ENCODE data around the gene SESN1. TPM values are rescaled to one million over a fixed set of nuclear protein-coding genes. Genes with fewer than 3 reads are reported as not detected.
A peak's percentile ranks its signal among the peaks of the same experiment; 100 is the strongest.

SESN1 gene
- total and polyA plus RNA-seq, 5 donors from 2014 or later = 15.8 to 59.6 (median 50.0) TPM

DNA sequence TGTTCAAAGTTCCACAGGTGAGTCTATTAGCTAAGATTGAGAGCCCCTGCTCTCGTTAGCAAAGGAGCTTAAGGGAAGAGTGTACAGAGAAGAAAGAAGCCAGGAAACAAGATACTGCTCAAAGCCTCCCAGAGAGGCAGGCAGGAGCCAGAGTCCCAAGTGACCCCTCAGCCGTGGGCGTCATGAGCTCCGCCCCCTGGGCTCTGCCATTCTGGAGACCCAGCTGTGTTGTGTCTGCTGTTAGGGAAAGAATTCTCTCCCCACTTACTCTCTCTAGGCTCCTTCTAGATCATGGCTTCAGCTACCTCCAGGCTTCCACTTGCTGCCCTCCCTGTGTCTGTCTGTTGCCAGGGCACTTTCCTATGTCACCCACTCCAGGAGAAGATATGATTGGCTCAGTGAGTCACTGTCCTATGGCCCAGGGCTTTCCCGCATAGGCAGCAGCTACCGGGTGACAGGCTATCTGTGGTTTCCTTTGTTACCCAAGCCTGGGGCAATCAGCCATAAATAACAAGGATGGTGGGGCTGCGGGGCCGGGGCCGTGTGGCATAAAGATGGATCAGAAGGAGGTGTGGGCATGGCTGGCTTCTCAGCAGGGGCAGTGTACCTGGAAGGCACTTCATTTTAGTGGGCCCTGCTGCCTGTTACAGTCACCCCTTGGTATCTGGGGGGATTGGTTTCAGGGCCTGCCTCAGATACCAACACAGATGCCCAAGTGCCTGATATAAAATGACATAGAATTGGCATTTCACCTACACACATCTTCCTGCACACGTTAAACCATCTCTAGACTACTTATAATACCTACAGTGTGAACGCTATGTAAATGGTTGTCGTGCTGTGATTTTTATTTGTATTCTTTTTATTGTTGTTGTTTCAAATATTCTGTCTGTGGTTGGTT is 127.5 kb downstream of the SESN1 start:
- Histone ChIP-seq H3K9me3 (ENCODE audit: control insufficient read depth in 2 of 2, low read length in 2 of 2) (no peaks in the 10 kb centered on the region), H3K27ac (ENCODE audit: insufficient read depth, low read length, poor library complexity, severe bottlenecking) (no peak overlapping the region), H3K4me1 (ENCODE audit: control insufficient read depth, insufficient read depth, low read length, poor library complexity, severe bottlenecking) (no peaks in the 10 kb centered on the region), H3K36me3 (ENCODE audit: control insufficient read depth, insufficient read depth, low read length) (no peaks in the 10 kb centered on the region), H3K4me3 (ENCODE audit: low read depth, low read length) (no peak overlapping the region), H3K27me3 (ENCODE audit: control insufficient read depth, insufficient read depth, low read length) (no peaks in the 10 kb centered on the region)
- DNase-seq (no peak), ATAC-seq (ENCODE audit: low read depth in 2 of 2) (no peak)
- Mint-ChIP-seq H3K9me3 (no peaks in the 10 kb centered on the region), H3K4me3 (peak overlapping the region in 1 of 4 donors; percentile 22), H3K4me1 (peaks cover 0 to 3% (median 0%) of the 10 kb centered on the region in 4 donors), H3K27ac (peak overlapping the region in 2 of 3 donors; percentile 11 to 26), H3K36me3 (peaks cover 26% of the 10 kb centered on the region), H3K27me3 (no peaks in the 10 kb centered on the region)

DNA sequence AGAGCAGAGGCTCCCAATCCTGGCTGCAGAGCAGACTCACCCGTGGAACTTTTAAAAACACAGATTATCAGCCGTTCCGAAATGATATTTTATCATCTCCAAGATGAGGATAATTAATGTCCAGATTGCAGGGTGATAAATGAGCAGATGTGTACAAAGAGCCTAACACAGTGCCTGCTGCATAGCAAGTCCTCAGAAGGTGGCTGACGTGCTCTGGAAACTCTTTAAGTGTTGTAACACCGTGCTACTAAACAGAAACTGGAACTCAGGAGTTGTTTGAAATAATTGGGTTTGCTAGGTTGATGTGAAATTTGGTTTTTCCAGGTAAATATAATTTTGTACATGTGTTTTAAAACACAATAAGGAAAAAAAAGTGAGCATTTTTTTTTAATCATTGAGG is 128.4 kb downstream of the SESN1 start:
- ATAC-seq (ENCODE audit: low read depth in 2 of 2) (no peak), DNase-seq (no peak)
- Histone ChIP-seq H3K9me3 (ENCODE audit: control insufficient read depth in 2 of 2, low read length in 2 of 2) (no peaks in the 10 kb centered on the region), H3K4me3 (ENCODE audit: low read depth, low read length) (no peak overlapping the region), H3K36me3 (ENCODE audit: control insufficient read depth, insufficient read depth, low read length) (no peaks in the 10 kb centered on the region), H3K27ac (ENCODE audit: insufficient read depth, low read length, poor library complexity, severe bottlenecking) (no peak overlapping the region), H3K4me1 (ENCODE audit: control insufficient read depth, insufficient read depth, low read length, poor library complexity, severe bottlenecking) (no peaks in the 10 kb centered on the region), H3K27me3 (ENCODE audit: control insufficient read depth, insufficient read depth, low read length) (no peaks in the 10 kb centered on the region)
- Mint-ChIP-seq H3K4me1 (no peaks in the 10 kb centered on the region), H3K27ac (peak overlapping the region in 1 of 3 donors; percentile 26), H3K9me3 (no peaks in the 10 kb centered on the region), H3K27me3 (no peaks in the 10 kb centered on the region), H3K4me3 (no peak overlapping the region), H3K36me3 (peaks cover 26% of the 10 kb centered on the region)

DNA sequence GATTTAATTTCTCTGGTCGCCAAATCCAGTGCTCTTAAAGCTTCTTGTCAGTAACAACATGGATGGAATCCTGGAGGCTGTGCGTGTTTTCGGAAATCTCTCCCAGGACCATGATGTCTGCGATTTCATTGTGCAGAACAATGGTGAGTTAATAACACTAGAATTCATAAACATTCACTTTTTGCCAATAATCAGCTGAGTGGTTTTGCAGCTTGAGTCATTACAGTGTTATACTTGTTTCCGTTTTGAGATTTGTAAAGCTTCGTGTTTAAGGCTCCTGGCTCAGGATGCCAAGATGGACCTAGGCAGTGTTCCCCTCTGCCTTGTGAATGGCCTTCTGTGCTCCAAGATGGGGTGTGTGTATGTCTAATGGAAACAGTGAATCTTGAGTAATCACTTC is 132.7 kb downstream of the SESN1 start:
- Mint-ChIP-seq H3K27me3 (no peaks in the 10 kb centered on the region), H3K36me3 (peaks cover 24% of the 10 kb centered on the region), H3K9me3 (no peaks in the 10 kb centered on the region), H3K27ac (no peak overlapping the region), H3K4me1 (peaks cover 9 to 18% (median 12%) of the 10 kb centered on the region in 4 donors), H3K4me3 (no peak overlapping the region)
- H3K9me3 ChIP-seq (ENCODE audit: control insufficient read depth in 2 of 2, low read length in 2 of 2) = no peaks in the 10 kb centered on the region
- ATAC-seq (ENCODE audit: low read depth in 2 of 2) (no peak), DNase-seq (no peak)
- no peak overlapping the region for H3K27ac ChIP-seq (ENCODE audit: insufficient read depth, low read length, poor library complexity, severe bottlenecking)
- no peaks in the 10 kb centered on the region for H3K36me3 ChIP-seq (ENCODE audit: control insufficient read depth, insufficient read depth, low read length)
- no peak overlapping the region for H3K4me3 ChIP-seq (ENCODE audit: low read depth, low read length)
- H3K27me3 ChIP-seq (ENCODE audit: control insufficient read depth, insufficient read depth, low read length) = no peaks in the 10 kb centered on the region
- no peaks in the 10 kb centered on the region for H3K4me1 ChIP-seq (ENCODE audit: control insufficient read depth, insufficient read depth, low read length, poor library complexity, severe bottlenecking)

DNA sequence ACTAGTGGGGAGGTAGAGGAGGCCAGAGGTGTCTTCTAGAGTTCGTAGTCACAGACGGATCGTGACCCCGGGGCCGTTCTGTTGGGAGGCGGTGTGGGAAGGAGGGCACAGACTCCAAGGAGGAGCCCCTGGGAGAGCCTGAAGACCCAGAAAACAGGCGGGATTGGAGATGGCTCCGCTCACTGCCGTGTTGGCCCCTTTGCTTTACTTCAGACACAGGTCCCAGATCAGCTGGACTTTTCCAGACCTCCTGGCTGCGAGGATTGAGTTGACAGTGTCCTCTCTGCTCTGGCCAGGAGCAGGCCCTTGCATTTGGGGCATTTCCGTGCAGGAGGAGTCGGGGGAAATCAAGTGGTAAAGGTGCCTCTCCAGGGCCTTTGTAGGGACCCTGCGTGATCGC is 133.6 kb downstream of the SESN1 start:
- Histone ChIP-seq H3K27me3 (ENCODE audit: control insufficient read depth, insufficient read depth, low read length) (no peaks in the 10 kb centered on the region), H3K27ac (ENCODE audit: insufficient read depth, low read length, poor library complexity, severe bottlenecking) (no peak overlapping the region), H3K4me3 (ENCODE audit: low read depth, low read length) (no peak overlapping the region), H3K9me3 (ENCODE audit: control insufficient read depth in 2 of 2, low read length in 2 of 2) (no peaks in the 10 kb centered on the region), H3K4me1 (ENCODE audit: control insufficient read depth, insufficient read depth, low read length, poor library complexity, severe bottlenecking) (no peaks in the 10 kb centered on the region), H3K36me3 (ENCODE audit: control insufficient read depth, insufficient read depth, low read length) (no peaks in the 10 kb centered on the region)
- Mint-ChIP-seq H3K4me3 (no peak overlapping the region), H3K36me3 (peaks cover 21% of the 10 kb centered on the region), H3K27ac (no peak overlapping the region), H3K4me1 (peaks cover 9 to 18% (median 12%) of the 10 kb centered on the region in 4 donors), H3K9me3 (no peaks in the 10 kb centered on the region), H3K27me3 (no peaks in the 10 kb centered on the region)
- ATAC-seq (ENCODE audit: low read depth in 2 of 2) (no peak), DNase-seq (no peak)

DNA sequence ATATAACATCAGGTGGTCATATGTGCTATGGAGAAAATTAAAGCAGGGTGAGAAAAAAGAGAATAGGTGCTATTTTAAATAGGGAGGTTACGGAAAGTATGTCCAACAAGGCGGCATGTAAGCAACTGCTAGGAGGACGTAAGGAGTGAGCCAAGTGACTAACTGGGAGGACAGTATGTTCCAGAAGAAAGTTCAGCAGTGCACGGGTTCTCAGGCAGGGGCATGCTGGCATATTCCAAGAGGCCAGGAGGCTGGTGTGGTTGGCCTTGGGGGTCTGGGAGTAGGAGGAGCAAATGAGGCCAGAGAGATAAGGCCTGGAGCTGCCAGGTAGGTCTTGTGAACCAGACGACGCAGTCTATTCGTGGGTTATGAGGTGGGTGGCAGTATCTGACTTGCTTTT is 134.0 kb downstream of the SESN1 start:
- Histone ChIP-seq H3K36me3 (ENCODE audit: control insufficient read depth, insufficient read depth, low read length) (no peaks in the 10 kb centered on the region), H3K9me3 (ENCODE audit: control insufficient read depth in 2 of 2, low read length in 2 of 2) (no peaks in the 10 kb centered on the region), H3K27ac (ENCODE audit: insufficient read depth, low read length, poor library complexity, severe bottlenecking) (no peak overlapping the region), H3K4me1 (ENCODE audit: control insufficient read depth, insufficient read depth, low read length, poor library complexity, severe bottlenecking) (no peaks in the 10 kb centered on the region), H3K4me3 (ENCODE audit: low read depth, low read length) (no peak overlapping the region), H3K27me3 (ENCODE audit: control insufficient read depth, insufficient read depth, low read length) (no peaks in the 10 kb centered on the region)
- Mint-ChIP-seq H3K27me3 (no peaks in the 10 kb centered on the region), H3K27ac (peak overlapping the region in 2 of 3 donors; percentile 37 to 75), H3K4me1 (peaks cover 9 to 22% (median 14%) of the 10 kb centered on the region in 4 donors), H3K36me3 (peaks cover 18% of the 10 kb centered on the region), H3K9me3 (no peaks in the 10 kb centered on the region), H3K4me3 (no peak overlapping the region)
- ATAC-seq (ENCODE audit: low read depth in 2 of 2) = no peak
- DNase-seq = no peak

DNA sequence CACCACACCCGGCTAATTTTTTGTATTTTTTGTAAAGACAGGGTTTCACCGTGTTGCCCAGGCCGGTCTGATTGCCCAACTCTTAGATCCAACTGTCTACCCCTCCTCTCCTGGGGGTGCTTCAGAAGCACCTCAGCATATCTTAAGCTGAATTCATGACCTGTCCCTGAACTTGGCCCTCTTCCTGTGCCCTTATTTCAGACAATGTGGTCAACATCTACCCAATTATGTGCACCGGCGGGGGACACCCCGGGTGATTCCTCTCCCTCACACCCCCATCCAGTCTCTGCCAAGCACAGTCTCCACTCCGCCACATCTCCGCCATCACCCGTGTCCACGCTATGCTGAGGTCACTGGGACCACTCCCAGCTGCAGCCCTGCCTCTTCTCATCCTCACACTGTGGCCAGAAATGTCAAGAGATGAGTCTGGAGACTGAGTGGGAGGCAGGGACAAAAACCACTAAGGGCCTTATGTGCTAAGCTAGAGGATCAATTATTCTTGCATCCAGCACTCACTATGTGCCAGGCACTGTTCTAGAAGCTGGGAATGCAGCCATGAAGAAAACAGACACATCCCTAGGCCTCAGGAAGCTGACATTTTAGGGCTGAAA is 134.6 kb downstream of the SESN1 start:
- H3K36me3 ChIP-seq (ENCODE audit: control insufficient read depth, insufficient read depth, low read length) = no peaks in the 10 kb centered on the region
- no peaks in the 10 kb centered on the region for H3K27me3 Mint-ChIP-seq
- ATAC-seq (ENCODE audit: low read depth in 2 of 2) (no peak), DNase-seq (no peak)
- no peaks in the 10 kb centered on the region for H3K27me3 ChIP-seq (ENCODE audit: control insufficient read depth, insufficient read depth, low read length)
- no peak overlapping the region for H3K27ac ChIP-seq (ENCODE audit: insufficient read depth, low read length, poor library complexity, severe bottlenecking)
- peak overlapping the region in 2 of 3 donors; percentile 24 to 45 for H3K27ac Mint-ChIP-seq
- no peaks in the 10 kb centered on the region for H3K4me1 ChIP-seq (ENCODE audit: control insufficient read depth, insufficient read depth, low read length, poor library complexity, severe bottlenecking)
- no peak overlapping the region for H3K4me3 Mint-ChIP-seq
- peaks cover 16% of the 10 kb centered on the region for H3K36me3 Mint-ChIP-seq
- H3K9me3 Mint-ChIP-seq = no peaks in the 10 kb centered on the region
- H3K4me3 ChIP-seq (ENCODE audit: low read depth, low read length) = no peak overlapping the region
- H3K9me3 ChIP-seq (ENCODE audit: control insufficient read depth in 2 of 2, low read length in 2 of 2) = no peaks in the 10 kb centered on the region
- H3K4me1 Mint-ChIP-seq = peaks cover 10 to 22% (median 17%) of the 10 kb centered on the region in 4 donors

DNA sequence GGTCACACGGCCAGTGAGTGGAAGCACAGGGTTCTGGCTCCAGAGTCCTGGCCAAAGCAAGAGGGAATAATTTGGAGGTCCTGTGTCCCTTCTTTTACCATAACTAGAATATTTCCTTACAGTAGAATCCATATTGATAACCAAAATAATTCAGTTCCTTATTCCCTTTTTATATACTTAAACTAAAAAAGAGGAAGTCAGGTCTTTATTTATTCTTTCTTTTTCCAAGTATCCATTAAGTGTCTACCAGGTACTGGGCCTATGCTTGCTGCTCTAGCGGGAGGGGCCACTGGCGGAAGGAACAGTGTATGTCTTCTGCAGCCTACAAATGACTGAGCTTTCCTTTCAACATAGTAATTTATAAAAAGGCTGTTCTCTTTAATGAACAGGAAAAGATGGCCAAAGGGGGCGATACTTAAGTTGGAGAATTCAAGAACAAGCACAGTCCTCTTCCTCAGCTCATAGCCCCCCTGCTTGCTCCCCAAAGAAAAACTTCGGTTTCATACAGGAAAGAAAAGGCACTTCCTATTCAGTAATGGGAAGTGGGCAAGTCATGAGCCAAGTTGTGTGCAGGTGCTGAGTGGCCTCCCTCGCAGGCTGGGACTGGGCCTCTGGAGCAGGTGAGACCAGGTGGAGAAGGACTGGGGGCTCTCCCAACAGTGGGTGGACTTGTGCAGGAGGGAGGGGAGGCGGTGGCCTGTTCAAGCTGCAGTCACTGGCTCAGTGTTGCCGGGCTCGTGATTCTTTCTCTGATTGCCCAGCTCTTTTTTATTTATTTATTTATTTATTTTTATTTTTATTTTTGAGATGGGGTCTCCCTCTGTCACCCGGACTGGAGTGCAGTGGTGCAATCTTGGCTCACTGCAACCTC is 135.5 kb downstream of the SESN1 start:
- H3K4me1 ChIP-seq (ENCODE audit: control insufficient read depth, insufficient read depth, low read length, poor library complexity, severe bottlenecking) = no peaks in the 10 kb centered on the region
- no peaks in the 10 kb centered on the region for H3K27me3 Mint-ChIP-seq
- no peaks in the 10 kb centered on the region for H3K9me3 ChIP-seq (ENCODE audit: control insufficient read depth in 2 of 2, low read length in 2 of 2)
- ATAC-seq (ENCODE audit: low read depth in 2 of 2) = no peak
- H3K4me3 ChIP-seq (ENCODE audit: low read depth, low read length) = no peak overlapping the region
- H3K27ac Mint-ChIP-seq = peak overlapping the region in 1 of 3 donors; percentile 37
- H3K27me3 ChIP-seq (ENCODE audit: control insufficient read depth, insufficient read depth, low read length) = no peaks in the 10 kb centered on the region
- H3K36me3 ChIP-seq (ENCODE audit: control insufficient read depth, insufficient read depth, low read length) = no peaks in the 10 kb centered on the region
- peaks cover 12% of the 10 kb centered on the region for H3K36me3 Mint-ChIP-seq
- H3K27ac ChIP-seq (ENCODE audit: insufficient read depth, low read length, poor library complexity, severe bottlenecking) = no peak overlapping the region
- peak in 1 of 3 donors; percentile 17 for DNase-seq
- no peaks in the 10 kb centered on the region for H3K9me3 Mint-ChIP-seq
- no peak overlapping the region for H3K4me3 Mint-ChIP-seq
- peaks cover 11 to 23% (median 18%) of the 10 kb centered on the region in 4 donors for H3K4me1 Mint-ChIP-seq

Measured in CD4-positive, CD25-positive, alpha-beta regulatory T cell (primary cell).